A673 (cell line): ENCODE measurements around the gene TRIM41. TPM values are rescaled to one million over a fixed set of nuclear protein-coding genes. Genes with fewer than 3 reads are reported as not detected.

Source experiments
- BruUV-seq: library from RNA; stranded (reverse); fragments of 400-500 nt; replicated peaks from 2 replicates; lab custom pipeline; 2021; lab: Mats Ljungman, UMichigan
- CTCF ChIA-PET: fragments of 300-600 bp; sonication (Branson Sonifier 250); formaldehyde crosslinking; loops from one replicate; lab custom pipeline; 2022; ENCODE audit warnings: antibody characterized with exemption; lab: Charles Lee
- POLR2A ChIA-PET: fragments of 300-600 bp; sonication (Branson Sonifier 250); formaldehyde crosslinking; loops from one replicate; lab custom pipeline; 2022; ENCODE audit warnings: antibody characterized with exemption; ENCODE audit not compliant: low non-redundant PET; lab: Charles Lee
- DNase-seq: peaks from one replicate; pipeline ENCODE4 v3.0.0-alpha.2; 2015; ENCODE audit warnings: low spot score
- H3K27ac ChIP-seq: fragments of 200-600 bp; sonication (generic); 2 replicates; pipeline ENCODE4 v1.5.1; 2016; ENCODE audit warnings: mixed run types, low read depth, mild to moderate bottlenecking, mixed read lengths, antibody characterized with exemption, low read length; ENCODE audit not compliant: poor library complexity, severe bottlenecking
- H3K27me3 ChIP-seq: fragments of 200-600 bp; sonication (generic); replicated peaks from 2 replicates; pipeline ENCODE4 v1.6.1; 2017; ENCODE audit warnings: mixed run types, low read depth, mild to moderate bottlenecking, mixed read lengths, antibody characterized with exemption, low read length; ENCODE audit not compliant: insufficient read depth, poor library complexity
- H3K36me3 ChIP-seq: fragments of 200-600 bp; sonication (generic); 2 replicates; pipeline ENCODE4 v1.6.1; 2016; ENCODE audit warnings: mixed run types, mild to moderate bottlenecking, mixed read lengths, antibody characterized with exemption, low read length; ENCODE audit not compliant: insufficient read depth, poor library complexity, severe bottlenecking
- H3K4me1 ChIP-seq: fragments of 200-600 bp; sonication (generic); 2 replicates; pipeline ENCODE4 v1.6.1; 2017; ENCODE audit warnings: mixed run types, mild to moderate bottlenecking, mixed read lengths, antibody characterized with exemption, low read length; ENCODE audit not compliant: insufficient read depth, poor library complexity, severe bottlenecking
- H3K4me3 ChIP-seq: fragments of 200-600 bp; sonication (generic); 2 replicates; pipeline ENCODE4 v1.5.1; 2016; ENCODE audit warnings: low read depth, mixed run types, mild to moderate bottlenecking, mixed read lengths, low read length; ENCODE audit not compliant: poor library complexity, severe bottlenecking
- H3K9me3 ChIP-seq: fragments of 200-600 bp; sonication (generic); 2 replicates; pipeline ENCODE4 v1.6.1; 2016; ENCODE audit warnings: mixed run types, low read depth, mild to moderate bottlenecking, mixed read lengths, antibody characterized with exemption, low read length; ENCODE audit not compliant: poor library complexity, severe bottlenecking
- CTCF ChIP-seq: fragments of 300-800, 200-600 bp; sonication (generic); conservative IDR thresholded peaks from 2 replicates; pipeline ENCODE4 v1.5.1; 2017; ENCODE audit warnings: low read depth, mild to moderate bottlenecking, antibody characterized with exemption, low read length, moderate library complexity, mixed read lengths
- EZH2 ChIP-seq: fragments of 200-600 bp; sonication (generic); IDR thresholded peaks from 2 replicates; pipeline ENCODE4 v1.6.1; 2017; ENCODE audit warnings: borderline replicate concordance, low read depth, mild to moderate bottlenecking, mixed read lengths, antibody characterized with exemption, low read length; ENCODE audit not compliant: poor library complexity, severe bottlenecking
- intact Hi-C: fragments of 100-400 bp; cut with micrococcal nuclease; formaldehyde crosslinking; loops from one replicate; pipeline ENCODE4 v1.10.0; 2022; ENCODE audit not compliant: unreplicated experiment
- total RNA-seq: library from RNA; stranded (reverse); gene quantifications from 2 replicates; pipeline ENCODE4 v1.2.3, GENCODE V29; 2021

TRIM41 gene
- total RNA-seq, 1 experiment from 2014 or later: 24.6 TPM

DNA sequence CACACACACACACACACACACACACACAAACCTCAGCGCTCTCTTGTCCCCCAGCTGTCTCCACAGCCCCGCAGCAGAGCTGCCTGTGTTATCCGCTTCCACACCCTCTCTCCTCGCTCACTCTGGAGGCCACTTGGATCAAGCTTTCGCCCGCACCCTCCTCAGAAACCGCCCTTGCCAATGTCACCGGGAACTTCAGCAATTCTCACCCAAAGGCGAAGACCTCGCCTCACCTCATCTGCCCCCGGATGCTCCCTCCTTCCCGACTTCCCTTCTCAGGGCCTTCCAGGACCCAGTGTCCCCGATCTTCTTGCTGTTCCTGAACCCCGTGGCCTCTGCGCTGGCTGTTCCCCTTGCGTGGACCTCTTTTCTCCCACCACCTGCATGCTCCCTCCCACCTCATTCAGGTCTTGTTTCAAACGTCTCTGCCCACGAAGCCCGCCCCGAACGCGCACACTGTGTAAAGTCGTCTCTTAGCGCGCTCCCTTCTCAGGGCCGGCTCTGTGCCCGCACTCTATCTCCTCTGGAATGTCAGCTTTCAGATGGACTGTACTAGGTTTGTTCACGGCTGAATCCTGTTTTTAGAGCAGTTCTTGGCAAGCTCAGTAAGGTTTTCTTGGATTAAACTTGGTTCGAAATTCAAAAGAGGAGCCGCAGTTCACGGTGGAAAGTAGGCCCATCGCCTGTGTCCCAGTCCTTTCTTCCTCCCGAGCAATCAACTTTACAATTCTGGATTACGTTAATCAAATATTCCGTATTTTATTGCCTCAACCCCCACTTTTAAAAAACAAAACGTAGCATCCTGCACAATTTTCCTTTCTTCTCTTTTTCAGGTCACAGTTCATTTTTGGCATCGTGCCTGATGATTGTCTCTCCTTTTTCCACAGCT, 17.1 kb upstream of the TRIM41 start:
- intact Hi-C loops: no loop called here
- peak overlapping the region; percentile 72 for H3K4me3 ChIP-seq
- no peak for DNase-seq
- H3K27ac ChIP-seq: no peak overlapping the region
- H3K27me3 ChIP-seq: no peaks in the 10 kb centered on the region
- TF ChIP-seq CTCF (no peak), EZH2 (no peak)
- H3K36me3 ChIP-seq: no peaks in the 10 kb centered on the region
- ChIA-PET CTCF (interaction anchor here (1.0 kb wide), 1 partner anchor 22 kb away, joined by 3 read pairs; no protein-coding TSS in a partner anchor), POLR2A (no interaction called here)
- no peaks in the 10 kb centered on the region for H3K9me3 ChIP-seq
- H3K4me1 ChIP-seq: peaks cover 6% of the 10 kb centered on the region
- no TSS peak for BruUV-seq

GRCh38 chr5:181207214-181207959, 15.7 kb upstream of the TRIM41 start:
- CTCF ChIA-PET: interaction anchor here (0.6 to 0.9 kb wide), 3 partner anchors 16 to 39 kb away, joined by 3 to 5 read pairs (median 4); partner anchors contain the start of gene TRIM41
- peaks cover 6% of the 10 kb centered on the region for H3K4me1 ChIP-seq

More at GRCh38 chr5:181207214-181207959, 15.7 kb upstream of the TRIM41 start:
- TF ChIP-seq CTCF: no peak
- no peak for TF ChIP-seq EZH2
- no peaks in the 10 kb centered on the region for H3K9me3 ChIP-seq
- POLR2A ChIA-PET: no interaction called here
- BruUV-seq: TSS peak; percentile 100
- H3K27ac ChIP-seq: peak overlapping the region; percentile 85
- peak; percentile 93 for DNase-seq
- no peaks in the 10 kb centered on the region for H3K36me3 ChIP-seq
- intact Hi-C loops: loop anchor here (1.0 kb wide), 2 partner anchors 11 to 19 kb away; no protein-coding TSS in a partner anchor
- H3K4me3 ChIP-seq: peak overlapping the region; percentile 72
- no peaks in the 10 kb centered on the region for H3K27me3 ChIP-seq
